ENCODE measurements around the gene STK32A.

The STK32A gene

DNA sequence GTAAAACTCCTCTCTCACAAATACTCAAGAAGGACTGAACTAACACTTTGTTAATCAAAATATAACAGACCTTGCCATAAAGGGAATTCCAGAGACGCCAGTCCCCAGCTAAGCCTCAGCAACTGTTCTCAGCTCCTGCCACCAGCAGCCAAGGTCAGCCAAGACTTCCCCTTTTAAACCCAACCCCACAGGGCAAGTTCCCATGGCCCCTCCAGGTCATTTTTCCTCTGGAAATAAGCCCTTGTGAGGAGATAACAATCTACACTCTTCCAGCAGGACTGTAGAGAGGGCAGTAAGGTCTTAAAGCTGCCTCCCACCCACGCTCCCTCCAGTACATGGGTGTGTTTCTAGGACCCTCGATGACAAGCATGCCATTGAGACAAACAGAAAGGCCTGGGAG, 196.8 kb downstream of the STK32A start:
- Histone ChIP-seq H3K27me3 (replicated peaks; ENCODE audit: control insufficient read depth, insufficient read depth, low read length) (no peaks in the 10 kb centered on the region; the same call in 1 of the 2 replicates), H3K36me3 (ENCODE audit: control insufficient read depth, insufficient read depth, low read length) (no peaks in the 10 kb centered on the region), H3K4me3 (replicated peaks; ENCODE audit: low read depth, low read length) (no peak overlapping the region)
- TF ChIP-seq, protein P1, sequence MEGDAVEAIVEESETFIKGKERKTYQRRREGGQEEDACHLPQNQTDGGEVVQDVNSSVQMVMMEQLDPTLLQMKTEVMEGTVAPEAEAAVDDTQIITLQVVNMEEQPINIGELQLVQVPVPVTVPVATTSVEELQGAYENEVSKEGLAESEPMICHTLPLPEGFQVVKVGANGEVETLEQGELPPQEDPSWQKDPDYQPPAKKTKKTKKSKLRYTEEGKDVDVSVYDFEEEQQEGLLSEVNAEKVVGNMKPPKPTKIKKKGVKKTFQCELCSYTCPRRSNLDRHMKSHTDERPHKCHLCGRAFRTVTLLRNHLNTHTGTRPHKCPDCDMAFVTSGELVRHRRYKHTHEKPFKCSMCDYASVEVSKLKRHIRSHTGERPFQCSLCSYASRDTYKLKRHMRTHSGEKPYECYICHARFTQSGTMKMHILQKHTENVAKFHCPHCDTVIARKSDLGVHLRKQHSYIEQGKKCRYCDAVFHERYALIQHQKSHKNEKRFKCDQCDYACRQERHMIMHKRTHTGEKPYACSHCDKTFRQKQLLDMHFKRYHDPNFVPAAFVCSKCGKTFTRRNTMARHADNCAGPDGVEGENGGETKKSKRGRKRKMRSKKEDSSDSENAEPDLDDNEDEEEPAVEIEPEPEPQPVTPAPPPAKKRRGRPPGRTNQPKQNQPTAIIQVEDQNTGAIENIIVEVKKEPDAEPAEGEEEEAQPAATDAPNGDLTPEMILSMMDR (IDR thresholded peaks at IDR 0.05; ENCODE audit: insufficient read depth, low read length, poor library complexity, severe bottlenecking): no peak
- DNase-seq (ENCODE audit: extremely low read depth, insufficient read length): no peak

DNA sequence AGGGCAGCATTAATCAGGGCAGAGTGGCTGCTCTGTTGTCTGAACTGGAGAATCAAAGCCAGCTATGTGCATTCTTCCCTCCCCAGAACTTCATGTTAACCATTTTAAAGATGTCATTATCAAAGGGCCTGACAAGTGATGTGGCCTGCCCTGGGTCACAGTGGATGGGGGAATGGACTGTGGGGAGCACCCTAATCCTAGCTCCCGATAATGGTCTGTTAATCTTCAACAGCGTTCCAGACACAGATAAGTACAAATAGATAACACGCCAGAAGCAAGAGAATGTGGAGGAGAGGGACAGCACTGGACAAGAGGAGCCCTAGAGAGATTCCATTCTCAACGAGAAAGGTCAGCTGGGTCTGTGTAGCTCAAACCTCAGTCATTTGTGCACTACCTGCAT, 197.5 kb downstream of the STK32A start:
- Histone ChIP-seq H3K36me3 (ENCODE audit: control insufficient read depth, insufficient read depth, low read length) (no peaks in the 10 kb centered on the region), H3K27me3 (replicated peaks; ENCODE audit: control insufficient read depth, insufficient read depth, low read length) (no peaks in the 10 kb centered on the region; the same call in 1 of the 2 replicates), H3K4me3 (replicated peaks; ENCODE audit: low read depth, low read length) (no peak overlapping the region)
- no peak for DNase-seq (ENCODE audit: extremely low read depth, insufficient read length)
- TF ChIP-seq, protein P1 (IDR thresholded peaks at IDR 0.05; ENCODE audit: insufficient read depth, low read length, poor library complexity, severe bottlenecking): no peak

DNA sequence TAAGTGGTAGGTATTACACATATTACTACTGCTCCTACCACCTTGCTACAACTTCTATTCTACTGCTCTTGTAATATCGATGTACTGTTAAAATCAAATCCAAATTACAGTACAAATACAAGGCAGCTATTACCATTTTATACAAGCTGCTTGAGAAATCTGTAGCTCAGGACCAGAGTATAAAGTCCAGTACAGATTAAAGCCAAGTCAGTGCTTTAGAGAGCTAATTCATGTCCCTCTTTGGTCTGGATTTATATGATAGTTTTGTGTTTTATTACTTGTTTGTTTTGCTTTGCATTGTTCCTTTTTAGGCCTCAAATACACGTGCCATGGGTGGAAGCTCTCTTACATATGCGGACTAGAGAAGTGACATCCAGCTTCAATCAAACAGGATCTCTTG, 199.2 kb downstream of the STK32A start:
- TF ChIP-seq, protein P1 (IDR thresholded peaks at IDR 0.05; ENCODE audit: insufficient read depth, low read length, poor library complexity, severe bottlenecking): no peak
- no peaks in the 10 kb centered on the region for H3K36me3 ChIP-seq (ENCODE audit: control insufficient read depth, insufficient read depth, low read length)
- no peak for DNase-seq (ENCODE audit: extremely low read depth, insufficient read length)
- no peak overlapping the region for H3K4me3 ChIP-seq (replicated peaks; ENCODE audit: low read depth, low read length)
- peaks cover 1% of the 10 kb centered on the region for H3K27me3 ChIP-seq (replicated peaks; ENCODE audit: control insufficient read depth, insufficient read depth, low read length)

DNA sequence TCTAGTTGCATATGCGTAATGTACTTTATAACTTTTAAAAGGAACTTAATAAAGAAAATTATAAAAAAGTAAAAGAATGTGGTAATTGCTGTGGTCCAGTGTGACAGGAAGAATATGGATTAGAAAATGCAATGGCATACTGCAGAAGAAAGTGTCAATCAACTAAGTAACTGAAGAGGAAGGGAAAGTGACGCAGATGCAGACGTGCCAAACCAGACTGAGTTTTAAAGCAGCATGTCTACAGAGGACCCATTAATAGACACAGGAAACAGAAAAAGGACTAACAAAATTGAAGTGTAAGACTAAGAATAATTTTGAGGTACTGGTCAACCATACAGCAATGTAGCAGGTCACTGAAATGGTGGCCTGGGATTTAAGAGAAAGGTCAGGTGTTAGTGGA, 201.8 kb downstream of the STK32A start:
- Histone ChIP-seq H3K27me3 (replicated peaks; ENCODE audit: control insufficient read depth, insufficient read depth, low read length) (peaks cover 1% of the 10 kb centered on the region), H3K4me3 (replicated peaks; ENCODE audit: low read depth, low read length) (no peak overlapping the region), H3K36me3 (ENCODE audit: control insufficient read depth, insufficient read depth, low read length) (no peaks in the 10 kb centered on the region)
- DNase-seq (ENCODE audit: extremely low read depth, insufficient read length): no peak
- TF ChIP-seq, protein P1 (IDR thresholded peaks at IDR 0.05; ENCODE audit: insufficient read depth, low read length, poor library complexity, severe bottlenecking): no peak

DNA sequence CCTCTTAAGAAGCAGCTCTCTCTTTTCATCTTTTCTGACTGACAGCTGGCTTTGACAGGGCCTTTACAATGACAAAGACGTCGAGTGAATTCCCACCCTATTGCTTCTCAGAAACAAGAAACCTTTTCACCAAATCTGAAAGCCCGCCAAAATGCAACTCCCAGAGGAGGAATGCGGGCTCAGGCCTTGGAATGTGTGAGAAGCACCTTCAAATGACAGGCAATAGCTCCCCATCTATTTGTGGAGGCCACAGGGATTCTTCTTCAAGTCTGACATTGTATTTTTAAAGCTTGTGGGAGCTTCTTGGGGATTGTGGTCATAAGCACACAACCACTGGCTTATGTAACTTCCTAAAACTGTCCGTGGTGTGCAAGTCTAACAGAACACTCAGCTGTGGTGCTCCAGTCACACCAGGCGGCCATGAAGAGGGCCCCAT, 202.4 kb downstream of the STK32A start:
- DNase-seq (ENCODE audit: extremely low read depth, insufficient read length): no peak
- no peaks in the 10 kb centered on the region for H3K36me3 ChIP-seq (ENCODE audit: control insufficient read depth, insufficient read depth, low read length)
- H3K4me3 ChIP-seq (replicated peaks; ENCODE audit: low read depth, low read length): no peak overlapping the region
- TF ChIP-seq, protein P1 (IDR thresholded peaks at IDR 0.05; ENCODE audit: insufficient read depth, low read length, poor library complexity, severe bottlenecking): no peak
- H3K27me3 ChIP-seq (replicated peaks; ENCODE audit: control insufficient read depth, insufficient read depth, low read length): peaks cover 1% of the 10 kb centered on the region
